Stimulated activated CD8-positive, alpha-beta memory T cell treated with anti-CD3 and anti-CD28 coated beads, Interleukin-7, amount 100 ng/mL, for 1 hour (primary cell): ENCODE data around the gene NPNT.
"Not testable (repeated sequence)": the region's sequence is repeated elsewhere in the genome, so short reads cannot be mapped to it uniquely, and the experiment has no call there.

Experiments
- DNase-seq, 2 donors: peaks; one replicate each; pipeline ENCODE4 v3.0.0-alpha.2; 2020; ENCODE audit warnings: low read depth in 2 of 2

NPNT gene

GRCh38 chr4:105894660-105895582 lies at the start of gene NPNT:
Gene NPNT, plus strand, starts transcription at chr4:105895471. Its CDS starts 182 bp downstream, at chr4:105895653.
- no peak for DNase-seq

GRCh38 chr4:105845559-105845958 lies 49.7 kb upstream of the NPNT start:
- no peak for DNase-seq

- DNase-seq = not testable (repeated sequence)
These were observed 46.9 kb upstream of the NPNT start for GRCh38 chr4:105848359-105848758.

- no peak for DNase-seq
These were observed 44.1 kb upstream of the NPNT start for GRCh38 chr4:105851196-105851595.

GRCh38 chr4:105852230-105852629 lies 43.0 kb upstream of the NPNT start:
- not testable (repeated sequence) for DNase-seq

- no peak for DNase-seq
These were observed 36.7 kb upstream of the NPNT start for GRCh38 chr4:105858466-105859040.

- no peak for DNase-seq
These were observed 36.0 kb upstream of the NPNT start for GRCh38 chr4:105859233-105859632.

- no peak for DNase-seq
These were observed 24.3 kb upstream of the NPNT start for GRCh38 chr4:105870963-105871362.

- DNase-seq = no peak
These were observed 23.3 kb upstream of the NPNT start for GRCh38 chr4:105871997-105872396.

- DNase-seq = no peak
These were observed 20.0 kb upstream of the NPNT start for GRCh38 chr4:105875233-105875632.

- no peak for DNase-seq
These were observed 16.6 kb upstream of the NPNT start for GRCh38 chr4:105878668-105879067.

- no peak for DNase-seq
These were observed 7.8 kb upstream of the NPNT start for GRCh38 chr4:105887508-105887907.

- DNase-seq = no peak
These were observed 551 bp downstream of the NPNT start for GRCh38 chr4:105895583-105896460.

GRCh38 chr4:105896461-105896942 lies 1.2 kb downstream of the NPNT start:
- DNase-seq = no peak

- DNase-seq = no peak
These were observed 1.9 kb downstream of the NPNT start for GRCh38 chr4:105896984-105897775.

- DNase-seq = no peak
These were observed 5.3 kb downstream of the NPNT start for GRCh38 chr4:105900541-105900940.

GRCh38 chr4:105902550-105903262 lies 7.4 kb downstream of the NPNT start:
- DNase-seq = no peak

GRCh38 chr4:105909787-105910281 lies 14.6 kb downstream of the NPNT start:
- no peak for DNase-seq

- no peak for DNase-seq
These were observed 16.2 kb downstream of the NPNT start for GRCh38 chr4:105911426-105911825.

- DNase-seq = no peak
These were observed 17.4 kb downstream of the NPNT start for GRCh38 chr4:105912633-105913032.
